NCI-H2196 treated with DMSO at 0.1 percent for 48 hours (cell line): ENCODE data around the gene FXYD7.
"Not testable (repeated sequence)": the region's sequence is repeated elsewhere in the genome, so short reads cannot be mapped to it uniquely, and the experiment has no call there.

Experiments used
- DNase-seq: peaks from one replicate; lab custom pipeline; 2025; ENCODE audit not compliant: unreplicated experiment; lab: John Stamatoyannopoulos, UW

FXYD7 gene

DNA sequence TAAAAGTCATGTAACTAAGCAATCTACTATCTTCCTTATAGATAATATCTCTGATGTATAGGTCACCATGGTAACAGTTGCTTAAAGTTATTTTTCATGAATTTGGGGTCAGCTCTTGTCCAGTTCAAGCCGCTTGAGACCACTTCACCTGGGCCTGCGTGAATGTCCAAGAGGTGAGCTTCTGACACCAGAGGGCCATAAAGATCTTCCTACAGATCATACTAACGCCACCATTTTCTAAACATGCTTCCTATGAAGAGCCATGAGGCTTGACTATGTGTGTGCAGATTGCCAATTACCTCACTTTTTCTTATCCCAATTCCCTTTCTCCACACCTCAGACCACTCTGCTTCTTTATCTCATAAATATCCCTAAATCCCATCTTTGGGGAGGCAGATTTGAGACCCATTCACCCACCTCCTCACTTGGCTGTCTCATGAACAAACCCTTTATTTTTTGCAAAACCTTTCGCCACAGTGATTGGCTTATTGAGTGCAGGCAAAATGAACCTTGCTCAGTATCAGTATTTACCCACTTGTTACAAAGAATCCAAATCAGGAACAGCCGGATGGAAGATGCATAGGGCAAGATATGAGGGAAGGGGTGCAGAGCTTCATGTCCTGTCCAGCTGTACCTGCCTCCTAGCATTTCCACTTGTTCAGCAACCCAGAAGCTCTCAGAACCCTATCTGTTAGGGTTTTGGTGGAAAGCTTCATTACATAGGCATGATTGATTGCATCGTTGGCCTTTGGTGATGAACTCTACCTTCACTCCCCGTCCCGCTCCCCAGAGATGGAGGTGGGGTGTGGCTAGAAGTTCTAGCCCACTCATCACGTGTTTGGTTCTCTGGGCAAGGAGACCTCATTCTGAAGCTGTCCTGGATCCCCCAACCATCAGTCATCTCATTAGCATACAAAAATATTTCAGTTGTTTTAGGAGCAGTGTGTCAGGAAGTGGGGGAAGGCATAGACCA is 51.2 kb downstream of the FXYD7 start:
- DNase-seq = no peak

DNA sequence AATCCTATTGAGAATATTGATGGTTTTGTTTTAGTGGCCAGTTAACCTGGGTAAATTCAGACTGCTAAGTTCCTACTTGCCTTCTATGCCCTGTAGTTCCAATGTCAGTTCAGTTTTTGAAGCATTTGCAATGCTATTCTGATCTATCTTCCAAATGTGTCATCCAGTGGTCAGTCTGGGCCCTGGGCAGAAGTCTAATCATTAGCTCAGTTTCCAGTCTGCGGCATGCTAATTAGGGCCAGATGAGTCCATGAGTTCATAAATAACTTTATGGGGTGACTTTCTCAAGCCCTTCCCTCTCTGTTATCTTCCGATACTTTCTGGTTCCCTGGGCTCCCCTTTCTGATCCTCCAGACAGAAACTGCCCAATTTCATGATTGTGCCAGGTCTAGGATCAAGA is 52.8 kb downstream of the FXYD7 start:
- DNase-seq = no peak

DNA sequence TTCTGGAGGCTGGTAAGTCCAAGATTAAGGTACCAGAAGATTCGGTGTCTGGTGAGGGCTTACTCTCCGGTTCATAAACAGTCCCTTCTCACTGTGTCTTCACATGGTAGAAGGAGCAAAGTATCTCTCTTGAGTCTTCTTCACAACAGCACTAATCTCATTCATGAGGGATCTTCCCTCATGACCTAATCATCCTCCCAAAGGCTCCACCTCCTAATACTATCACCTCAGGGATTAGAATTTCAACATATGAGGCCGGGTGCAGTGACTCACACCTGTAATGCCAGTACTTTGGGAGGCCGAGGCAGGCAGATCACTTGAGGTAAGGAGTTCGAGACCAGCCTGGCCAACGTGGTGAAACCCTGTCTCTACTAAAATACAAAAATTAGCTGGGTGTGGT is 53.8 kb downstream of the FXYD7 start:
- not testable (repeated sequence) for DNase-seq

DNA sequence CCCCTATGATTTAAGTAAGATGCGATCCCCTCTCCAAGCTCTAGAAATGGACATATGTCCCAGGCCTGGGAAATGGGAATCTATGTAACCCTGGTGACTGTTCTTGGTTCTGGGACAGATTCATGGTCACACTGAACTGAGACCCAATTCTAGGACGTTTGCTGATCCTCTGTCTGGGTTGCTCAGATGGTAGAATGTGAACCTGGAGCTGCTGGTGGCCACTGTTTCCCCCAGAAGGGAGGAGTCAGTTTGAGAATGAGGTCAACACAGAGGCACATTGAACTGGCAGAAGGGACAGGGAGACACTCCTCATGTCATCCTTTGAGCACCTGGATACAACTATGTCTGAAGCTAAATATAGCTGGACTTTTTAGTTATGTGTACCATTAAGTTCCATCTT is 56.4 kb downstream of the FXYD7 start:
- DNase-seq = no peak

DNA sequence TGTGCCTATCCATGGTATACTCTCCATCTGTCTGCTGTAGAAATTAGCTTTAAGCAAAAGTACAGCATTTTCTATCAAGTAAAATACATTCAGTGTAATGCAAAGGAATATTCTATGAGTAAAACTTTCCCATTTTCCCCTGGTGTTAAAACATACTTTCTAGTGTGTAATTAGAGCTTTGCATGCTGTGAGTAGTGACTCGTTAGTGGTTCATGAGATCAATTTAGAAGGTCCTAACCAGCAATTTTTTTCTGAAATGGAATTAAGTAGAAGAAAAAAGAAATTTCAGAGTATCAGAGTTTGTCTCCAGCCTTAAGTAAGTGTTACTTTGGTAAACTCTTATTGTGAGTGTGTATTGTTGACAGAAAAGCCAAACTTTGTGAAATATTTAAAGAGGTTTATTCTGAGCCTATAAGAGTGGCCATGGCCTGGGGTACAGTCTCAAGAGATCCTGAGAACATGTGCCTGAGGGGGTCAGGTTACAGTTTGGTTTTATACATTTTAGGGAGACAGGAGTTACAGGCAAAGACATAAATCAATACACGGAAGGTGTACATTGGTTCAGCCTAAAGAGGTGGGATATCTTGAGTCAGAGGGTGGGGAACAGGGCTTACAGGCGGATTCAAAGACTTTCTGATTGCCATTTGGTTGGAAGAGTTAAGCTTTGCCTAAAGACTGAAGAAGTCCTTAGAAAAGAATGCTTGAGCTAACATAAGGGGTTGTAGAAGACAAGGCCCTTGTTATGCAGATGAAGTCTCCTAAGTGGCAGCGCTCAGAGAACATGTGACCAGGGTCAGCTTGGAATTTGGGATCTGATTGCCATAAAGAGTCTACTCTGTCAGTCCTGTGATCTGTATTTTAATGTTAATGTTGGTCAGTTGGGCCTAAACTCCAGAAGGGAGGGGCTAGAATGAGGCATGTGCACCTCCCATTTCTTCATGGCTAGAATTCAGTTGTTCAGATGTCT is 60.0 kb downstream of the FXYD7 start:
- DNase-seq = no peak
